NT2/D1 (cell line): ENCODE data around the gene LSM3.

Experiments
- DNase-seq: peaks from one replicate; pipeline ENCODE4 v3.0.0-alpha.2; 2011; ENCODE audit warnings: low read depth, low spot score
- H3K27me3 ChIP-seq: 2 replicates; pipeline ENCODE4 v1.6.0; 2011; ENCODE audit warnings: mild to moderate bottlenecking; ENCODE audit not compliant: insufficient read length, insufficient read depth
- H3K36me3 ChIP-seq: 2 replicates; pipeline ENCODE4 v1.6.1; 2011; ENCODE audit warnings: mild to moderate bottlenecking, low read length, mixed read lengths; ENCODE audit not compliant: insufficient read depth, insufficient read length
- H3K4me1 ChIP-seq: 2 replicates; pipeline ENCODE4 v1.5.1; 2011; ENCODE audit not compliant: insufficient read depth, insufficient read length
- H3K4me3 ChIP-seq: 2 replicates; pipeline ENCODE4 v1.5.1; 2011; ENCODE audit warnings: low read depth; ENCODE audit not compliant: insufficient read length
- H3K9ac ChIP-seq: 2 replicates; pipeline ENCODE4 v1.6.0; 2011; ENCODE audit warnings: low read depth; ENCODE audit not compliant: insufficient read length
- H3K9me3 ChIP-seq: 2 replicates; pipeline ENCODE4 v1.5.1; 2011; ENCODE audit warnings: mild to moderate bottlenecking, low read length; ENCODE audit not compliant: insufficient read depth
- SUZ12 ChIP-seq: IDR thresholded peaks from 2 replicates; pipeline ENCODE4 v1.6.1; 2011; ENCODE audit not compliant: insufficient read length, insufficient read depth; ENCODE audit errors: extremely low read depth
- YY1 ChIP-seq: IDR thresholded peaks from 2 replicates; pipeline ENCODE4 v1.6.1; 2011; ENCODE audit not compliant: insufficient read length, insufficient read depth
- ZNF274 ChIP-seq: IDR thresholded peaks from 2 replicates; pipeline ENCODE4 v1.6.1; 2011; ENCODE audit warnings: mild to moderate bottlenecking, low read depth, low read length

Gene LSM3

GRCh38 chr3:14235003-14235911, 56.6 kb downstream of the LSM3 start:
- Histone ChIP-seq H3K9ac (no peak overlapping the region), H3K4me3 (no peak overlapping the region), H3K4me1 (peaks cover 8% of the 10 kb centered on the region), H3K27me3 (no peaks in the 10 kb centered on the region), H3K9me3 (no peaks in the 10 kb centered on the region), H3K36me3 (no peaks in the 10 kb centered on the region)
- no peak for TF ChIP-seq YY1
- no peak for TF ChIP-seq ZNF274
- TF ChIP-seq SUZ12, result no peak
- no peak for DNase-seq

- no peak for DNase-seq
- Histone ChIP-seq H3K4me3 (no peak overlapping the region), H3K36me3 (no peaks in the 10 kb centered on the region), H3K4me1 (peaks cover 8% of the 10 kb centered on the region), H3K27me3 (no peaks in the 10 kb centered on the region), H3K9me3 (no peaks in the 10 kb centered on the region), H3K9ac (no peak overlapping the region)
- TF ChIP-seq YY1, result no peak
Observed at GRCh38 chr3:14235912-14236295, 57.3 kb downstream of the LSM3 start.

- Histone ChIP-seq H3K27me3 (no peaks in the 10 kb centered on the region), H3K4me1 (peaks cover 8% of the 10 kb centered on the region), H3K36me3 (no peaks in the 10 kb centered on the region), H3K9ac (no peak overlapping the region), H3K9me3 (no peaks in the 10 kb centered on the region), H3K4me3 (no peak overlapping the region)
- no peak for DNase-seq
- no peak for TF ChIP-seq YY1
- TF ChIP-seq ZNF274, result no peak
- TF ChIP-seq SUZ12, result no peak
Observed at GRCh38 chr3:14236902-14237301, 58.3 kb downstream of the LSM3 start.

DNA sequence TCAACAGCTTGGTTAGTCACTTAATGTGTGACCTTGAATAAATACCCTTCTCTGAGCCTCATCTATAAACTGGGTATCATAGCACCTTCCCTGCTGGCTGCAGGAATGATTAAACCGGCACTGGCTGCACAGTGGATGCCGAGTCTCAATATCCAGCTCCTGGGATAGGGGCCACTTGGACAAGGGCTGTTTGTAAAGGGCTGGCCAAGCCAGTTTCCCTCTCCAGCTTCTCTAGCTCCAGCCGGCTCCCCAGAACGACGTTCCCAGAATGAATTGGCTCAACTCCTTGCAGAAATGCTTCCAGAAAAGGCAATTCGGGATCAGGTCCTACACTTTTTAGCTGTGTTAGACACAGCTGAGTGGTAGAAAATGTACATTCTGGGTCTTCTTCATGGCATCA, 58.8 kb downstream of the LSM3 start:
- no peak for DNase-seq
- no peak overlapping the region for H3K4me3 ChIP-seq
- TF ChIP-seq YY1 (no peak), SUZ12 (no peak), ZNF274 (no peak)

GRCh38 chr3:14238356-14238755, 59.7 kb downstream of the LSM3 start:
- H3K4me3 ChIP-seq, result no peak overlapping the region
- TF ChIP-seq SUZ12 (no peak), ZNF274 (no peak), YY1 (no peak)
- no peaks in the 10 kb centered on the region for H3K36me3 ChIP-seq
- H3K9me3 ChIP-seq, result no peaks in the 10 kb centered on the region
- H3K27me3 ChIP-seq, result no peaks in the 10 kb centered on the region
- no peak overlapping the region for H3K9ac ChIP-seq
- peaks cover 8% of the 10 kb centered on the region for H3K4me1 ChIP-seq
- no peak for DNase-seq

More for the DNA sequence above, 58.8 kb downstream of the LSM3 start:
- H3K36me3 ChIP-seq, result no peaks in the 10 kb centered on the region
- H3K9me3 ChIP-seq, result no peaks in the 10 kb centered on the region
- no peaks in the 10 kb centered on the region for H3K27me3 ChIP-seq
- H3K4me1 ChIP-seq, result peaks cover 8% of the 10 kb centered on the region
- H3K9ac ChIP-seq, result no peak overlapping the region

DNA sequence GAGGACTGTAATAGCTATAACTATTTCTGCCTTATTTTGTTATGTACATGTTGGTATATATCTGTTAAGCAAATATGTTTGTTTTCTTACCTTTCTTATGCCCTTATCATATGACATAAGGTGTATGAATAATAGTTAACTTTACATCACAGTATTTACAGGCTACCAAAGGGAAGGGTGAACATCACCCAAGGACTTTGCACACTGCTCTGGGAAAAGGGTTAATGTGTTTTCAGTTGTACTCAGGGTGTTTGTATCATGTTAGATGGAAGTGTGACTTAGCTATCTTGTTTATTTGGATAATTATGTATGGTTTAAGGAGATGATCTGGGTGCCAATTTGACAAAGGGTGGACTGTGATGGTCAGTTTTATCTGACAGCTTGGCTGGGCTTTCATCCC, 60.3 kb downstream of the LSM3 start:
- H3K4me3 ChIP-seq, result no peak overlapping the region
- no peaks in the 10 kb centered on the region for H3K36me3 ChIP-seq
- H3K9ac ChIP-seq, result no peak overlapping the region
- peaks cover 8% of the 10 kb centered on the region for H3K4me1 ChIP-seq
- no peaks in the 10 kb centered on the region for H3K27me3 ChIP-seq
- no peak for TF ChIP-seq SUZ12
- TF ChIP-seq YY1, result no peak
- TF ChIP-seq ZNF274, result no peak
- no peaks in the 10 kb centered on the region for H3K9me3 ChIP-seq
- DNase-seq, result no peak

DNA sequence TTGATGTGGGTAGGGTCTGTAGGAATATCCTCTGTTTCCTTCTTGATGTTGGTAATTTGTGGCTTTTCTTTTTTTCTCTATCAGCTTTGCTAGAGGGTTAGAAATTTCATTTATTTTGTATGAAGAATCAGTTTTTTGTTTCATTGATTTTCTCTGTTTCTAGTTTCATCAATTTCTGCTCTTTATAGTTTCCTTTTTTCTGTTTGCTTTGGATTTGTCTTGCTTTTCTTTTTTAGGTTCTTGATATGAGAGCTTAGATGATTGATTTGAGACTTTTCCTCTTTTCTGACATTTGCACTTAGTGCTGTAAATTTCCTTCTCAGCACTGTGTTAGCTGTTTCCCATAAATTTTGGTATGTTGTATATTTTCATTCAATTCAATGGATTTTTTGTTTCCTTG, 61.3 kb downstream of the LSM3 start:
- no peaks in the 10 kb centered on the region for H3K36me3 ChIP-seq
- H3K9me3 ChIP-seq, result no peaks in the 10 kb centered on the region
- H3K4me1 ChIP-seq, result peaks cover 8% of the 10 kb centered on the region
- H3K9ac ChIP-seq, result no peak overlapping the region
- TF ChIP-seq SUZ12 (no peak), YY1 (no peak)
- DNase-seq, result no peak
- H3K27me3 ChIP-seq, result no peaks in the 10 kb centered on the region
- H3K4me3 ChIP-seq, result no peak overlapping the region
